HG03439 (cell line): ENCODE results near the gene F2RL2.

Experiments
- ATAC-seq: cut with Tn5 transposase; IDR thresholded peaks from one replicate; pipeline ENCODE4 v1.9.1; 2021; ENCODE audit warnings: mild to moderate bottlenecking, moderate library complexity; ENCODE audit not compliant: unreplicated experiment

The F2RL2 gene

GRCh38 chr5:76590027-76590426, 33.2 kb downstream of the F2RL2 start:
- peak; percentile 92 for ATAC-seq

DNA sequence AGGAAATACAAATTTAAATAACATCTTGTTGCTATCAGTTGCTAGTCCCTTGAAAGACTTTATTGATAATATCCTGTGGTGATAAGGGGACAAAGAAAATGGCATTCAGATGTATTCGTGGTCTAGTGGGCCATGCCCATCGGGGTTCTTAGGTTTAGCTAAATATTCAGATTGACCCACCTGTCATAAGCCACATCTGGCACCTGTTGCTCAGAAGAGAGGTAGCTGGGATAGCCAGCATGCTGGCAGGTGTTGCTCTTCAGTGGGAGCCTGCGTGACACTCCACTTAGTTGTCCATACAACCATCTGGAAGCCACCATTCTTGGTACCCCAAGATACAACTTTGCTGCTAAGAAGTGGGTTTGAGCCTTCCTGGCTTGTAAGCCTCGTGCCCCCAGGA, 36.7 kb downstream of the F2RL2 start:
- ATAC-seq, result no peak

GRCh38 chr5:76585783-76586217, 37.4 kb downstream of the F2RL2 start:
- no peak for ATAC-seq

DNA sequence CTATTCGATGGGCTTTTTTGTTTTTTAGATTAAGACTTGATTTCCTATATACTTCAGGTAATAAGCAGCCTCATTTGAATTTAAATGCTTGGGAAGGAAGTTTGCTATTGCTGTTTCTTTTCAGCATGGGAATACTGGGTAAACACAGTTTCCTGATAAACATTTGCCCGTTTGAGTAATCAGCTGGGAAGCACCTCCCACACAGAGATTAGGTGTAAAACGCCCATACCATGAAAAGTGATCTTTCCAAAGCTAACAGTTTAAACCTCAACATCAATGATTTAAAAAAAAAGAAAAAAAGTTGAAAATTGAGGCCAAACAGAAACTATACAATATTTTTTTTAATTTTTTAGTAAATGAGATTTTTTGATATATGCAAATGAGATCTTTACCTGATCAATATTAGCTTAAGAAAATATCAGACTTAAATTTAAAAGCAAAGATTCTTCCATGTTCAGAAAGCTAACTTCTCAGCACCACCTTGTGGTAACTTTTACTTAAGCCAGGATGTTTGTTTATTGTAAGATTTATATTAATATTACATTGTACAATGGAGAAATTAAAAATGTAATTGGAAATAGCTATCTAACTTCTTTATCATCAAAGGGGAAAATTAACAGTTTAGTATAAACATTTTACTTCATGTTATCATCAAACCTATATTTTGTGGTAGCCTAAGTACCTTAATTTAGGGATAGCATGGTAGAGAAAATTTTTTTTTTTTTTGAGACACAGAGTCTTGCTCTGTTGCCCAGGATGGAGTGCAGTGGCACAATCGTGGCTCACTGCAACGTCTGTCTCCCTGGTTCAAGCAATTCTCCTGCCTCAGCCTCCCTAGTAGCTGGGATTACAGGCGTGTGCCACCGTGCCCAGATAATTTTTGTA, 39.8 kb downstream of the F2RL2 start:
- ATAC-seq, result no peak

GRCh38 chr5:76582230-76583162, 40.7 kb downstream of the F2RL2 start:
- ATAC-seq, result peak; percentile 77

- ATAC-seq, result no peak
Measured at GRCh38 chr5:76580981-76581380, 42.2 kb downstream of the F2RL2 start.

DNA sequence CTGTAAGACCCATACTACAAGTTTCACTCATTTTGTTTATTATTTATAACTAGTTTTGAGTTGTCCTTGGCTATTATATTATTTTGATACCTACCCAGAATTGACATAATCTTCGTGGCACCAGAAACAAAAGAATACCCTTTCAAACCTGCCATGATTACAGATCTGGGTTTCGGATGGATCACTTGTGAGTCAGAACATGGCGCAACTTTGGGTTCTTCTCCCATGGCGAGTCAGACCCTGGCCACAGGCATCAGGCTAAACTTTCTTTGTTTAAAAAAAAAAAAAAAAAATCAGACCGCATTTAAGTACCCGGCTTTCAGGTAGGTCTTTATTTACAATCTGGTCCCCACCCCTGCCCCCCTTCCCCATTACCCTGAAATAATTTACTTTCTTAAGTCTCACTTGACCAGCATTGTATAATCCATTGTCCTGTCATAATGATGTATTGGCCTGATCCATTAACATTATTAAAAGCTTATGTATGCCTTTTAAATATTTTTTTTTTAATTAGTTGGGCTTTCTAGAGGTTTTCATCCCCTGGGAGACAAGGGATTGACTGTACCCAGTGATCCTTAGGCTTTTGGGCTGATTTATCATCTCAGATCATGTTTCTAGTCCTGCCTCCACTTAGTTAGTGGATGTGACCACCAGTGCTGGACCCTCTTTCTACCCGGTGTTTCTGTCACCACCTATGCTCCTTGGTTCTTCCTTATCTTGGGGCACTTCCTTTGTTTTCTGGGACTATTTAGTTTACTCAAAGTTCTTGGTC, 43.9 kb downstream of the F2RL2 start:
- no peak for ATAC-seq

- ATAC-seq, result no peak
Measured at GRCh38 chr5:76576996-76577395, 46.2 kb downstream of the F2RL2 start.

GRCh38 chr5:76576450-76576849, 46.8 kb downstream of the F2RL2 start:
- ATAC-seq, result no peak

DNA sequence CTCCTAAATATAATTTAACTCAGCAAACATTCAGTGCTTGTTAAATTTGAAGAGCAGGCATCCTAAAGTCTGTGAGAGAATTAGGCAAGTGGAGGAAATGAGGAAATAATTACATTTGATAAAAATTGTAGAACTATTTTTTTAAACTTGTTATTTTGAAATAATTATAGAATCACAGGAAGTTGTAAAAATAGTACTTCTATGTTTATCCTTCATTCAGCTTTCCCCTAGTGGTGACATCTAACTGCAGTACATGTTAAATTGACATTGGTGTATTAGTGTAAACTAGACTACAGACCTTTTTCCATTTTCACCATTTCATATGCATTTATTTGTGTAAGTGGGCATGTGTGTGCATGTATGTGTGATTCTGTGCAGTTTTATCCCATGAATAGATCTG, 51.6 kb downstream of the F2RL2 start:
- ATAC-seq, result no peak

DNA sequence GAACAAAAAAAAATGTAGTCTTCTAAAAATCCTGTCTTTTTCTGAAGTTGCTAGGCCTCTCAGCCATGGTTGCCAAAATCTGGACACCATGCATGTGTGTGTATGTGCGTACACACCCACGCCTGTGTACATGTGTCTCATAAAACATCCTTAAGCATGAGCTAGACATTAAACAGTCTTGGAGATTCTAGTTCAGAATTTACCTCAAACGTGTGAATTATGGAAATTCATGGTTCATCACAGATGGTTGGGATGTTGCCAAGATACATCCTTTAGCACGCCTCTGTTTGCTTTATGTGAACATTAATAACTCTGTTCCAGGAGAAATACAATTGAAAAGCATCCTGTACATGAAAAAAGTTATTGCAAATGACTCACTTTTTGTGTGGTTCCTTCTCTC, 53.0 kb downstream of the F2RL2 start:
- ATAC-seq, result no peak
